Measurements from ENCODE around the gene SAMD8. TPM values are rescaled to one million over a fixed set of nuclear protein-coding genes. Genes with fewer than 3 reads are reported as not detected.
A peak's percentile ranks its signal among the peaks of the same experiment; 100 is the strongest.

Gene SAMD8
- polyA plus RNA-seq, 2 donors = 8.1 to 9.7 TPM

- Histone ChIP-seq H3K27ac (ENCODE audit: low read depth in 2 of 2, low read length in 1 of 2) (no peak overlapping the region), H3K4me3 (ENCODE audit: low read depth in 1 of 2, low read length in 2 of 2) (no peak overlapping the region), H3K9me3 (ENCODE audit: control insufficient read depth in 2 of 2, insufficient read depth in 1 of 2, low read depth in 1 of 2, low read length in 1 of 2) (no peaks in the 10 kb centered on the region), H3K27me3 (ENCODE audit: control insufficient read depth in 1 of 2, insufficient read depth in 2 of 2, low read length in 2 of 2) (no peaks in the 10 kb centered on the region), H3K36me3 (ENCODE audit: control insufficient read depth in 2 of 2, insufficient read depth in 2 of 2, low read length in 1 of 2) (no peaks in the 10 kb centered on the region), H3K4me1 (ENCODE audit: control insufficient read depth in 2 of 2, insufficient read depth in 2 of 2, low read length in 1 of 2) (peaks cover 0 to 5% of the 10 kb centered on the region in 2 donors)
- WGBS, 2 donors = 92 to 93% methylated on average over 11 of the region's 11 CpGs
Measured at GRCh38 chr10:75097666-75098285, 13.7 kb upstream of the SAMD8 start.

GRCh38 chr10:75098902-75099673, 12.4 kb upstream of the SAMD8 start:
- peaks cover 0 to 18% of the 10 kb centered on the region in 2 donors for H3K4me1 ChIP-seq (ENCODE audit: control insufficient read depth in 2 of 2, insufficient read depth in 2 of 2, low read length in 1 of 2)
- H3K9me3 ChIP-seq (ENCODE audit: control insufficient read depth in 2 of 2, insufficient read depth in 1 of 2, low read depth in 1 of 2, low read length in 1 of 2) = no peaks in the 10 kb centered on the region
- H3K27ac ChIP-seq (ENCODE audit: low read depth in 2 of 2, low read length in 1 of 2) = no peak overlapping the region
- 71 to 76% methylated on average over 14 of the region's 14 CpGs for WGBS, 2 donors
- no peaks in the 10 kb centered on the region for H3K27me3 ChIP-seq (ENCODE audit: control insufficient read depth in 1 of 2, insufficient read depth in 2 of 2, low read length in 2 of 2)
- H3K4me3 ChIP-seq (ENCODE audit: low read depth in 1 of 2, low read length in 2 of 2) = no peak overlapping the region
- H3K36me3 ChIP-seq (ENCODE audit: control insufficient read depth in 2 of 2, insufficient read depth in 2 of 2, low read length in 1 of 2) = no peaks in the 10 kb centered on the region

GRCh38 chr10:75099952-75100763, 11.3 kb upstream of the SAMD8 start:
- no peaks in the 10 kb centered on the region for H3K36me3 ChIP-seq (ENCODE audit: control insufficient read depth in 2 of 2, insufficient read depth in 2 of 2, low read length in 1 of 2)
- no peak overlapping the region for H3K27ac ChIP-seq (ENCODE audit: low read depth in 2 of 2, low read length in 1 of 2)
- no peaks in the 10 kb centered on the region for H3K9me3 ChIP-seq (ENCODE audit: control insufficient read depth in 2 of 2, insufficient read depth in 1 of 2, low read depth in 1 of 2, low read length in 1 of 2)
- 32 to 34% methylated on average over 17 to 18 of the region's 18 CpGs for WGBS, 2 donors
- H3K27me3 ChIP-seq (ENCODE audit: control insufficient read depth in 1 of 2, insufficient read depth in 2 of 2, low read length in 2 of 2) = no peaks in the 10 kb centered on the region
- peaks cover 0 to 28% of the 10 kb centered on the region in 2 donors for H3K4me1 ChIP-seq (ENCODE audit: control insufficient read depth in 2 of 2, insufficient read depth in 2 of 2, low read length in 1 of 2)
- no peak overlapping the region for H3K4me3 ChIP-seq (ENCODE audit: low read depth in 1 of 2, low read length in 2 of 2)

GRCh38 chr10:75100764-75101291, 10.6 kb upstream of the SAMD8 start:
- no peaks in the 10 kb centered on the region for H3K27me3 ChIP-seq (ENCODE audit: control insufficient read depth in 1 of 2, insufficient read depth in 2 of 2, low read length in 2 of 2)
- H3K9me3 ChIP-seq (ENCODE audit: control insufficient read depth in 2 of 2, insufficient read depth in 1 of 2, low read depth in 1 of 2, low read length in 1 of 2) = no peaks in the 10 kb centered on the region
- H3K36me3 ChIP-seq (ENCODE audit: control insufficient read depth in 2 of 2, insufficient read depth in 2 of 2, low read length in 1 of 2) = no peaks in the 10 kb centered on the region
- no peak overlapping the region for H3K27ac ChIP-seq (ENCODE audit: low read depth in 2 of 2, low read length in 1 of 2)
- peaks cover 0 to 28% of the 10 kb centered on the region in 2 donors for H3K4me1 ChIP-seq (ENCODE audit: control insufficient read depth in 2 of 2, insufficient read depth in 2 of 2, low read length in 1 of 2)
- H3K4me3 ChIP-seq (ENCODE audit: low read depth in 1 of 2, low read length in 2 of 2) = no peak overlapping the region
- WGBS, 2 donors = 74% methylated on average over 4 of the region's 4 CpGs

- H3K27me3 ChIP-seq (ENCODE audit: control insufficient read depth in 1 of 2, insufficient read depth in 2 of 2, low read length in 2 of 2) = no peaks in the 10 kb centered on the region
- no peak overlapping the region for H3K27ac ChIP-seq (ENCODE audit: low read depth in 2 of 2, low read length in 1 of 2)
- H3K4me3 ChIP-seq (ENCODE audit: low read depth in 1 of 2, low read length in 2 of 2) = no peak overlapping the region
- H3K9me3 ChIP-seq (ENCODE audit: control insufficient read depth in 2 of 2, insufficient read depth in 1 of 2, low read depth in 1 of 2, low read length in 1 of 2) = no peaks in the 10 kb centered on the region
- 93 to 96% methylated on average over 12 of the region's 12 CpGs for WGBS, 2 donors
- H3K36me3 ChIP-seq (ENCODE audit: control insufficient read depth in 2 of 2, insufficient read depth in 2 of 2, low read length in 1 of 2) = no peaks in the 10 kb centered on the region
- peaks cover 0 to 28% of the 10 kb centered on the region in 2 donors for H3K4me1 ChIP-seq (ENCODE audit: control insufficient read depth in 2 of 2, insufficient read depth in 2 of 2, low read length in 1 of 2)
Measured at GRCh38 chr10:75101416-75102251, 9.8 kb upstream of the SAMD8 start.

GRCh38 chr10:75102830-75103673, 8.4 kb upstream of the SAMD8 start:
- H3K4me1 ChIP-seq (ENCODE audit: control insufficient read depth in 2 of 2, insufficient read depth in 2 of 2, low read length in 1 of 2) = peaks cover 0 to 28% of the 10 kb centered on the region in 2 donors
- no peaks in the 10 kb centered on the region for H3K9me3 ChIP-seq (ENCODE audit: control insufficient read depth in 2 of 2, insufficient read depth in 1 of 2, low read depth in 1 of 2, low read length in 1 of 2)
- 59 to 65% methylated on average over 9 of the region's 9 CpGs for WGBS, 2 donors
- no peaks in the 10 kb centered on the region for H3K27me3 ChIP-seq (ENCODE audit: control insufficient read depth in 1 of 2, insufficient read depth in 2 of 2, low read length in 2 of 2)
- H3K27ac ChIP-seq (ENCODE audit: low read depth in 2 of 2, low read length in 1 of 2) = peak overlapping the region; percentile 54 to 68
- no peaks in the 10 kb centered on the region for H3K36me3 ChIP-seq (ENCODE audit: control insufficient read depth in 2 of 2, insufficient read depth in 2 of 2, low read length in 1 of 2)
- no peak overlapping the region for H3K4me3 ChIP-seq (ENCODE audit: low read depth in 1 of 2, low read length in 2 of 2)

GRCh38 chr10:75103881-75104686, 7.4 kb upstream of the SAMD8 start:
- 74 to 82% methylated on average over 6 of the region's 6 CpGs for WGBS, 2 donors

GRCh38 chr10:75104842-75105241, 6.6 kb upstream of the SAMD8 start:
- Histone ChIP-seq H3K36me3 (ENCODE audit: control insufficient read depth in 2 of 2, insufficient read depth in 2 of 2, low read length in 1 of 2) (no peaks in the 10 kb centered on the region), H3K4me1 (ENCODE audit: control insufficient read depth in 2 of 2, insufficient read depth in 2 of 2, low read length in 1 of 2) (peaks cover 0 to 25% of the 10 kb centered on the region in 2 donors), H3K4me3 (ENCODE audit: low read depth in 1 of 2, low read length in 2 of 2) (no peak overlapping the region), H3K9me3 (ENCODE audit: control insufficient read depth in 2 of 2, insufficient read depth in 1 of 2, low read depth in 1 of 2, low read length in 1 of 2) (no peaks in the 10 kb centered on the region), H3K27me3 (ENCODE audit: control insufficient read depth in 1 of 2, insufficient read depth in 2 of 2, low read length in 2 of 2) (no peaks in the 10 kb centered on the region), H3K27ac (ENCODE audit: low read depth in 2 of 2, low read length in 1 of 2) (peak overlapping the region; percentile 39 to 58)
- 53 to 65% methylated on average over 3 of the region's 3 CpGs for WGBS, 2 donors

More at GRCh38 chr10:75103881-75104686, 7.4 kb upstream of the SAMD8 start:
- peaks cover 0 to 30% of the 10 kb centered on the region in 2 donors for H3K4me1 ChIP-seq (ENCODE audit: control insufficient read depth in 2 of 2, insufficient read depth in 2 of 2, low read length in 1 of 2)
- no peaks in the 10 kb centered on the region for H3K36me3 ChIP-seq (ENCODE audit: control insufficient read depth in 2 of 2, insufficient read depth in 2 of 2, low read length in 1 of 2)
- H3K9me3 ChIP-seq (ENCODE audit: control insufficient read depth in 2 of 2, insufficient read depth in 1 of 2, low read depth in 1 of 2, low read length in 1 of 2) = no peaks in the 10 kb centered on the region
- H3K4me3 ChIP-seq (ENCODE audit: low read depth in 1 of 2, low read length in 2 of 2) = no peak overlapping the region
- H3K27me3 ChIP-seq (ENCODE audit: control insufficient read depth in 1 of 2, insufficient read depth in 2 of 2, low read length in 2 of 2) = no peaks in the 10 kb centered on the region
- H3K27ac ChIP-seq (ENCODE audit: low read depth in 2 of 2, low read length in 1 of 2) = peak overlapping the region; percentile 58 to 68
